WTC11 (cell line): ENCODE results near the gene BPI. TPM values are rescaled to one million over a fixed set of nuclear protein-coding genes. Genes with fewer than 3 reads are reported as not detected.

Experiments used
- ATAC-seq: fragments of 200-7000 bp; cut with Tn5 transposase; 2 replicates; pipeline ENCODE4 v1.10.0; 2021; ENCODE audit warnings: mild to moderate bottlenecking, moderate library complexity
- CTCF ChIA-PET: fragments of 300-600 bp; sonication (Branson Sonifier 250); formaldehyde crosslinking; loops from one replicate; lab custom pipeline; 2021; ENCODE audit warnings: antibody characterized with exemption; lab: Charles Lee
- POLR2A ChIA-PET: fragments of 350-600 bp; sonication (Branson Sonifier 250); formaldehyde crosslinking; loops from one replicate; lab custom pipeline; 2021; ENCODE audit warnings: antibody characterized with exemption; lab: Charles Lee
- DNase-seq: peaks from one replicate; pipeline ENCODE4 v3.0.0; 2021; ENCODE audit warnings: low spot score
- H3K27ac Mint-ChIP-seq: 2 replicates; pipeline ENCODE4 v1.8.0; 2021; ENCODE audit warnings: mixed read lengths
- H3K27me3 Mint-ChIP-seq: 2 replicates; pipeline ENCODE4 v1.8.0; 2021; ENCODE audit warnings: low read depth, mild to moderate bottlenecking, moderate library complexity, mixed read lengths
- H3K36me3 Mint-ChIP-seq: 2 replicates; pipeline ENCODE4 v1.8.0; 2021; ENCODE audit warnings: mixed read lengths
- H3K4me1 Mint-ChIP-seq: 2 replicates; pipeline ENCODE4 v1.8.0; 2022; ENCODE audit warnings: mixed read lengths
- H3K4me3 Mint-ChIP-seq: 2 replicates; pipeline ENCODE4 v1.8.0; 2021; ENCODE audit warnings: mild to moderate bottlenecking, moderate library complexity, mixed read lengths
- H3K9me3 Mint-ChIP-seq: 2 replicates; pipeline ENCODE4 v1.8.0; 2021; ENCODE audit warnings: mixed read lengths
- ARID4B ChIP-seq: sonication (generic); formaldehyde crosslinking; IDR thresholded peaks from 2 replicates; pipeline ENCODE4 v1.8.0; 2023; ENCODE audit warnings: missing genetic modification reagents, mild to moderate bottlenecking, borderline replicate concordance
- ATF1 ChIP-seq: sonication (generic); formaldehyde crosslinking; IDR thresholded peaks from 2 replicates; pipeline ENCODE4 v1.8.1; 2023; ENCODE audit warnings: mild to moderate bottlenecking, moderate library complexity, missing genetic modification reagents
- E2F1 ChIP-seq: sonication (generic); formaldehyde crosslinking; IDR thresholded peaks from 2 replicates; pipeline ENCODE4 v1.8.0; 2022; ENCODE audit warnings: mild to moderate bottlenecking, missing genetic modification reagents
- GABPB1 ChIP-seq: sonication (generic); formaldehyde crosslinking; IDR thresholded peaks from 2 replicates; pipeline ENCODE4 v1.8.1; 2023; ENCODE audit warnings: mild to moderate bottlenecking, missing genetic modification reagents
- GRHL2 ChIP-seq: fragments of 250-450 bp; sonication (Bioruptor Pico); IDR thresholded peaks from 2 replicates; pipeline ENCODE4 v1.8.0; 2022; ENCODE audit warnings: mild to moderate bottlenecking, moderate library complexity; ENCODE audit not compliant: insufficient replicate concordance, severe bottlenecking
- GTF2I ChIP-seq: fragments of 250-450 bp; sonication (Bioruptor Pico); conservative IDR thresholded peaks from 2 replicates; pipeline ENCODE4 v1.4.0; 2021; ENCODE audit warnings: mild to moderate bottlenecking
- HMGA2 ChIP-seq: fragments of 250-450 bp; sonication (Bioruptor Pico); IDR thresholded peaks from 2 replicates; pipeline ENCODE4 v1.4.0; 2021; ENCODE audit warnings: mild to moderate bottlenecking, moderate library complexity
- MAX ChIP-seq: sonication (generic); formaldehyde crosslinking; IDR thresholded peaks from 2 replicates; pipeline ENCODE4 v1.8.0; 2022; ENCODE audit warnings: mild to moderate bottlenecking, missing genetic modification reagents
- MYBL2 ChIP-seq: sonication (generic); formaldehyde crosslinking; IDR thresholded peaks from 2 replicates; pipeline ENCODE4 v1.8.1; 2023; ENCODE audit warnings: mild to moderate bottlenecking, moderate library complexity, missing genetic modification reagents
- NFYB ChIP-seq: sonication (generic); formaldehyde crosslinking; conservative IDR thresholded peaks from 2 replicates; pipeline ENCODE4 v1.8.0; 2022; ENCODE audit warnings: low read depth, missing genetic modification reagents
- NR1H2 ChIP-seq: sonication (generic); formaldehyde crosslinking; IDR thresholded peaks from 2 replicates; pipeline ENCODE4 v1.9.0; 2021; ENCODE audit warnings: mild to moderate bottlenecking, moderate library complexity, missing genetic modification reagents
- NR2C2 ChIP-seq: sonication (generic); formaldehyde crosslinking; IDR thresholded peaks from 2 replicates; pipeline ENCODE4 v1.8.0; 2022; ENCODE audit warnings: mild to moderate bottlenecking, missing genetic modification reagents
- PRRX2 ChIP-seq: fragments of 250-450 bp; sonication (Bioruptor Pico); IDR thresholded peaks from 2 replicates; pipeline ENCODE4 v1.8.0; 2021; ENCODE audit warnings: mild to moderate bottlenecking
- SMAD4 ChIP-seq: sonication (generic); formaldehyde crosslinking; IDR thresholded peaks from 2 replicates; pipeline ENCODE4 v1.8.0; 2022; ENCODE audit warnings: mild to moderate bottlenecking, missing genetic modification reagents
- SP1 ChIP-seq: sonication (generic); formaldehyde crosslinking; conservative IDR thresholded peaks from 2 replicates; pipeline ENCODE4 v1.8.1; 2022; ENCODE audit warnings: missing genetic modification reagents
- TEAD1 ChIP-seq: sonication (generic); formaldehyde crosslinking; IDR thresholded peaks from 2 replicates; pipeline ENCODE4 v1.8.0; 2022; ENCODE audit warnings: mild to moderate bottlenecking, missing genetic modification reagents
- USF2 ChIP-seq: sonication (generic); formaldehyde crosslinking; IDR thresholded peaks from 2 replicates; pipeline ENCODE4 v1.8.1; 2023; ENCODE audit warnings: mild to moderate bottlenecking, missing genetic modification reagents, moderate library complexity
- ZNF263 ChIP-seq: sonication (generic); formaldehyde crosslinking; IDR thresholded peaks from 2 replicates; pipeline ENCODE4 v1.8.1; 2022; ENCODE audit warnings: low read depth, mild to moderate bottlenecking, moderate library complexity, missing genetic modification reagents
- total RNA-seq: library from RNA; stranded (reverse); gene quantifications from 3 replicates; pipeline ENCODE4 v1.2.3, GENCODE V29; 2021
- TF ChIP-seq, protein P1 (sequence below): sonication (generic); formaldehyde crosslinking; IDR thresholded peaks from 2 replicates; pipeline ENCODE4 v1.8.0; 2022; ENCODE audit warnings: mild to moderate bottlenecking, missing genetic modification reagents
- TF ChIP-seq, protein P2 (sequence below): sonication (generic); formaldehyde crosslinking; IDR thresholded peaks from 2 replicates; pipeline ENCODE4 v1.8.1; 2022; ENCODE audit warnings: missing genetic modification reagents, borderline replicate concordance

The BPI gene
- total RNA-seq, 1 experiment from 2014 or later: not detected

DNA sequence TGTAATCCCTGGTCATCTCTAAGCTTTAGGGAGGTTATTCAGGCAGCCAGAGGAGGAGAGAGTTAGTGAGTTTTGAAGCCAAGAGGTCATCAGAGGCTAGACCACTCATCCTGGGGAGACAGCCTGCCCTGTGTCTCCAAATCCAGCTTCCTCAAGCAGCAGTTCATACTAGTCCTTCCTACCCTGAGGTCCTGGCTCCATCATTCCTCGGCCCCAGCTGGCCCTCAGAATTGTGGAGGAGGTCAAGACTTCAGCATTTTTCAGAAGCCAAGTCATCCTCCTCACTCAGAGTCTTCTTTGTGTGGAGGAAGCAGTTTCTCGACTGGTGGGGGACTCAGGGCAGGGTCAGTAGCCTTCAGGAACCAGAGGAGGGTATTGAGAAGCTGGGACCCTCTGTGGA lies 31.0 kb upstream of the BPI start:
- H3K4me1 Mint-ChIP-seq: peaks cover 5% of the 10 kb centered on the region; the same call in 1 of the 2 replicates

GRCh38 chr20:38275815-38276550 lies 28.0 kb upstream of the BPI start:
- no peak overlapping the region for H3K4me3 Mint-ChIP-seq
- POLR2A ChIA-PET: no interaction called here
- H3K27me3 Mint-ChIP-seq: no peaks in the 10 kb centered on the region; the same call in 1 of the 2 replicates
- CTCF ChIA-PET: interaction anchor here (0.6 kb wide), 1 partner anchor 63 kb away, joined by 3 read pairs; no protein-coding TSS in a partner anchor
- ATAC-seq (no peak), DNase-seq (no peak)
- TF ChIP-seq SP1 (CRISPR knock-in tag) (no peak), ARID4B (no peak), E2F1 (CRISPR knock-in tag) (no peak), ZNF263 (CRISPR knock-in tag) (no peak)
- peaks cover 8% of the 10 kb centered on the region; the same call in 1 of the 2 replicates for H3K4me1 Mint-ChIP-seq
- H3K27ac Mint-ChIP-seq: no peak overlapping the region
- peaks cover under 1% of the 10 kb centered on the region; the same call in 1 of the 2 replicates for H3K36me3 Mint-ChIP-seq
- peaks cover 7% of the 10 kb centered on the region for H3K9me3 Mint-ChIP-seq

More for the DNA sequence above, 31.0 kb upstream of the BPI start:
- H3K9me3 Mint-ChIP-seq: peaks cover 11% of the 10 kb centered on the region
- H3K27ac Mint-ChIP-seq: no peak overlapping the region
- H3K27me3 Mint-ChIP-seq: peaks cover 2% of the 10 kb centered on the region
- H3K4me3 Mint-ChIP-seq: no peak overlapping the region
- no peaks in the 10 kb centered on the region for H3K36me3 Mint-ChIP-seq
- CTCF ChIA-PET: interaction anchor here (1.0 to 1.9 kb wide), 3 partner anchors 8 to 52 kb away, joined by 3 to 4 read pairs (median 4); no protein-coding TSS in a partner anchor
- DNase-seq: no peak
- no peak for ATAC-seq
- POLR2A ChIA-PET: no interaction called here
- TF ChIP-seq, protein P1, sequence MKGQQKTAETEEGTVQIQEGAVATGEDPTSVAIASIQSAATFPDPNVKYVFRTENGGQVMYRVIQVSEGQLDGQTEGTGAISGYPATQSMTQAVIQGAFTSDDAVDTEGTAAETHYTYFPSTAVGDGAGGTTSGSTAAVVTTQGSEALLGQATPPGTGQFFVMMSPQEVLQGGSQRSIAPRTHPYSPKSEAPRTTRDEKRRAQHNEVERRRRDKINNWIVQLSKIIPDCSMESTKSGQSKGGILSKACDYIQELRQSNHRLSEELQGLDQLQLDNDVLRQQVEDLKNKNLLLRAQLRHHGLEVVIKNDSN (CRISPR knock-in tag): no peak
- TF ChIP-seq MAX (CRISPR knock-in tag): no peak
- TF ChIP-seq PRRX2 (CRISPR knock-in tag): no peak
- TF ChIP-seq NR1H2: no peak
- no peak for TF ChIP-seq MYBL2 (CRISPR knock-in tag)
- TF ChIP-seq TEAD1 (CRISPR knock-in tag): no peak
- TF ChIP-seq, protein P2, sequence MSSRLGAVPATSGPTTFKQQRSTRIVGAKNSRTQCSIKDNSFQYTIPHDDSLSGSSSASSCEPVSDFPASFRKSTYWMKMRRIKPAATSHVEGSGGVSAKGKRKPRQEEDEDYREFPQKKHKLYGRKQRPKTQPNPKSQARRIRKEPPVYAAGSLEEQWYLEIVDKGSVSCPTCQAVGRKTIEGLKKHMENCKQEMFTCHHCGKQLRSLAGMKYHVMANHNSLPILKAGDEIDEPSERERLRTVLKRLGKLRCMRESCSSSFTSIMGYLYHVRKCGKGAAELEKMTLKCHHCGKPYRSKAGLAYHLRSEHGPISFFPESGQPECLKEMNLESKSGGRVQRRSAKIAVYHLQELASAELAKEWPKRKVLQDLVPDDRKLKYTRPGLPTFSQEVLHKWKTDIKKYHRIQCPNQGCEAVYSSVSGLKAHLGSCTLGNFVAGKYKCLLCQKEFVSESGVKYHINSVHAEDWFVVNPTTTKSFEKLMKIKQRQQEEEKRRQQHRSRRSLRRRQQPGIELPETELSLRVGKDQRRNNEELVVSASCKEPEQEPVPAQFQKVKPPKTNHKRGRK: no peak

GRCh38 chr20:38277285-38277684 lies 26.7 kb upstream of the BPI start:
- no peak for DNase-seq
- Mint-ChIP-seq H3K27me3 (no peaks in the 10 kb centered on the region; the same call in 1 of the 2 replicates), H3K27ac (no peak overlapping the region), H3K9me3 (peaks cover 20% of the 10 kb centered on the region), H3K4me3 (no peak overlapping the region), H3K36me3 (peaks cover 11% of the 10 kb centered on the region), H3K4me1 (peaks cover 11% of the 10 kb centered on the region; the same call in 1 of the 2 replicates)
- ATAC-seq: no peak
- ChIA-PET CTCF (interaction anchor here (0.8 to 1.2 kb wide), 2 partner anchors 56 to 204 kb away, joined by 3 to 7 read pairs; no protein-coding TSS in a partner anchor), POLR2A (no interaction called here)
- TF ChIP-seq GTF2I (CRISPR knock-in tag): no peak
- TF ChIP-seq MAX (CRISPR knock-in tag): no peak
- no peak for TF ChIP-seq USF2 (CRISPR knock-in tag)
- TF ChIP-seq SMAD4 (CRISPR knock-in tag): no peak
- TF ChIP-seq GABPB1: no peak
- TF ChIP-seq HMGA2 (CRISPR knock-in tag): no peak
- TF ChIP-seq NFYB (CRISPR knock-in tag): no peak
- TF ChIP-seq ATF1 (CRISPR knock-in tag): no peak
- TF ChIP-seq NR2C2: no peak
- TF ChIP-seq GRHL2 (CRISPR knock-in tag): no peak
